H9 (cell line): ENCODE results near the gene RBL2. TPM values are rescaled to one million over a fixed set of nuclear protein-coding genes. Genes with fewer than 3 reads are reported as not detected.

Source experiments
- DNase-seq: peaks from one replicate; pipeline ENCODE4 v3.0.0-alpha.2; 2017
- H2AFZ ChIP-seq: one replicate; pipeline ENCODE4 v1.6.1; 2013; ENCODE audit warnings: mild to moderate bottlenecking, low read length, control low read depth, moderate library complexity
- H2AK5ac ChIP-seq: 2 replicates; pipeline ENCODE4 v1.6.1; 2013; ENCODE audit warnings: low read length, control low read depth, mixed read lengths; ENCODE audit not compliant: insufficient read length
- H2BK120ac ChIP-seq: one replicate; pipeline ENCODE4 v1.6.1; 2013; ENCODE audit warnings: low read depth, mild to moderate bottlenecking, low read length, control low read depth, inconsistent platforms; ENCODE audit not compliant: poor library complexity, severe bottlenecking
- H2BK12ac ChIP-seq: 2 replicates; pipeline ENCODE4 v1.6.1; 2013; ENCODE audit warnings: low read length, control low read depth, mixed read lengths, low read depth; ENCODE audit not compliant: insufficient read length
- H2BK15ac ChIP-seq: 2 replicates; pipeline ENCODE4 v1.6.1; 2013; ENCODE audit warnings: low read depth, low read length, control low read depth
- H2BK20ac ChIP-seq: one replicate; pipeline ENCODE4 v1.6.1; 2013; ENCODE audit warnings: low read depth, mild to moderate bottlenecking, low read length, control low read depth, inconsistent platforms; ENCODE audit not compliant: poor library complexity, severe bottlenecking
- H2BK5ac ChIP-seq: 2 replicates; pipeline ENCODE4 v1.6.1; 2013; ENCODE audit warnings: low read length, control low read depth, mixed read lengths; ENCODE audit not compliant: insufficient read length
- H3K14ac ChIP-seq: 2 replicates; pipeline ENCODE4 v1.6.1; 2013; ENCODE audit warnings: low read length, control low read depth; ENCODE audit not compliant: insufficient read depth
- H3K18ac ChIP-seq: 2 replicates; pipeline ENCODE4 v1.6.1; 2013; ENCODE audit warnings: low read depth, mild to moderate bottlenecking, mixed read lengths, low read length, control low read depth; ENCODE audit not compliant: insufficient read length
- H3K23ac ChIP-seq: 2 replicates; pipeline ENCODE4 v1.6.1; 2013; ENCODE audit warnings: low read length, control low read depth, mixed read lengths, low read depth; ENCODE audit not compliant: insufficient read length
- H3K23me2 ChIP-seq: 2 replicates; pipeline ENCODE4 v1.6.1; 2013; ENCODE audit warnings: low read depth, mild to moderate bottlenecking, mixed read lengths, low read length, control low read depth; ENCODE audit not compliant: insufficient read length, poor library complexity, severe bottlenecking
- H3K27ac ChIP-seq: 2 replicates; pipeline ENCODE4 v1.5.1; 2013; ENCODE audit warnings: low read length, control low read depth, mixed read lengths, low read depth; ENCODE audit not compliant: insufficient read length
- H3K27me3 ChIP-seq: 2 replicates; pipeline ENCODE4 v1.6.1; 2013; ENCODE audit warnings: low read length, control low read depth, inconsistent platforms; ENCODE audit not compliant: insufficient read depth
- H3K4ac ChIP-seq: 2 replicates; pipeline ENCODE4 v1.6.1; 2013; ENCODE audit warnings: low read depth, mild to moderate bottlenecking, control low read depth, inconsistent platforms, low read length, moderate library complexity
- H3K4me1 ChIP-seq: 2 replicates; pipeline ENCODE4 v1.6.1; 2013; ENCODE audit warnings: low read length, control low read depth, inconsistent platforms; ENCODE audit not compliant: insufficient read depth
- H3K4me2 ChIP-seq: 2 replicates; pipeline ENCODE4 v1.6.1; 2013; ENCODE audit warnings: low read length, control low read depth, mixed read lengths; ENCODE audit not compliant: insufficient read length, insufficient read depth
- H3K56ac ChIP-seq: 2 replicates; pipeline ENCODE4 v1.6.1; 2013; ENCODE audit warnings: low read depth, mild to moderate bottlenecking, mixed read lengths, low read length, control low read depth; ENCODE audit not compliant: insufficient read length
- H3K79me1 ChIP-seq: 2 replicates; pipeline ENCODE4 v1.6.1; 2013; ENCODE audit warnings: low read depth, mild to moderate bottlenecking, moderate library complexity, low read length, control low read depth, inconsistent platforms; ENCODE audit not compliant: insufficient read depth, poor library complexity, severe bottlenecking
- H3K79me2 ChIP-seq: 2 replicates; pipeline ENCODE4 v1.6.1; 2013; ENCODE audit warnings: low read length, control low read depth, inconsistent platforms; ENCODE audit not compliant: insufficient read depth
- H3K9ac ChIP-seq: 2 replicates; pipeline ENCODE4 v1.6.1; 2013; ENCODE audit warnings: low read length, control low read depth, mixed read lengths; ENCODE audit not compliant: insufficient read length; ENCODE audit errors: extremely low read depth
- H3K9me3 ChIP-seq: one replicate; pipeline ENCODE4 v1.6.1; 2013; ENCODE audit warnings: low read depth, low read length, inconsistent platforms; ENCODE audit not compliant: control insufficient read depth
- H3T11ph ChIP-seq: one replicate; pipeline ENCODE4 v1.6.1; 2013; ENCODE audit warnings: mild to moderate bottlenecking, low read length, control low read depth, inconsistent platforms
- H4K20me1 ChIP-seq: one replicate; pipeline ENCODE4 v1.6.1; 2013; ENCODE audit not compliant: control insufficient read depth, insufficient read length, insufficient read depth
- H4K5ac ChIP-seq: 2 replicates; pipeline ENCODE4 v1.6.1; 2013; ENCODE audit warnings: low read depth, mild to moderate bottlenecking, mixed read lengths, low read length, control low read depth; ENCODE audit not compliant: insufficient read length
- H4K8ac ChIP-seq: replicated peaks from 2 replicates; pipeline ENCODE4 v1.6.1; 2013; ENCODE audit warnings: low read length, control low read depth, mixed read lengths, low read depth; ENCODE audit not compliant: insufficient read length
- H4K91ac ChIP-seq: 2 replicates; pipeline ENCODE4 v1.6.1; 2013; ENCODE audit warnings: low read depth, mild to moderate bottlenecking, moderate library complexity, mixed read lengths, low read length, control low read depth; ENCODE audit not compliant: insufficient read length
- H3K27ac Mint-ChIP-seq, 3 experiments: 2 replicates in 2 of 3; 3 replicates in 1 of 3; pipeline ENCODE4 v1.8.0; 2020 to 2021; ENCODE audit warnings: mixed read lengths in 3 of 3, mild to moderate bottlenecking in 1 of 3, moderate library complexity in 1 of 3
- H3K27me3 Mint-ChIP-seq: 2 replicates; pipeline ENCODE4 v1.8.0; 2021; ENCODE audit warnings: low read depth, mild to moderate bottlenecking, moderate library complexity, mixed read lengths
- H3K36me3 Mint-ChIP-seq, 3 experiments: 2 replicates in 2 of 3; 3 replicates in 1 of 3; pipeline ENCODE4 v1.8.0; 2020 to 2021; ENCODE audit warnings: low read depth in 3 of 3, mixed read lengths in 3 of 3; ENCODE audit not compliant: insufficient read depth in 1 of 3
- H3K4me1 Mint-ChIP-seq, 2 experiments: 2 replicates each; pipeline ENCODE4 v1.8.0; 2020; ENCODE audit warnings: mixed read lengths in 2 of 2
- H3K4me3 Mint-ChIP-seq, 2 experiments: 2 replicates in 1 of 2; 3 replicates in 1 of 2; pipeline ENCODE4 v1.8.0; 2020 to 2021; ENCODE audit warnings: mild to moderate bottlenecking in 2 of 2, mixed read lengths in 2 of 2, moderate library complexity in 1 of 2
- H3K9me3 Mint-ChIP-seq, 2 experiments: 2 replicates in 1 of 2; 3 replicates in 1 of 2; pipeline ENCODE4 v1.8.0; 2020; ENCODE audit warnings: mild to moderate bottlenecking in 2 of 2, mixed read lengths in 2 of 2, moderate library complexity in 1 of 2
- WGBS: extraction: QIAGEN DNeasy Blood & Tissue Kit; methylation state at CpG from one replicate; pipeline ENCODE4 v1.1.7; 2013; ENCODE audit warnings: missing lambda C conversion rate, low lambda C conversion rate, mixed read lengths; ENCODE audit not compliant: insufficient read length; ENCODE audit errors: extremely low coverage; 5-methylcytosine and 5-hydroxymethylcytosine counted together
- total RNA-seq: library from RNA; stranded (reverse); gene quantifications from 2 replicates; pipeline ENCODE4 v1.2.1, GENCODE V29; 2021
- TF ChIP-seq, protein P1 (sequence below): fragments of 200-600 bp; sonication (generic); conservative IDR thresholded peaks from 3 replicates; pipeline ENCODE4 v1.8.0; 2021; ENCODE audit warnings: antibody characterized with exemption, mild to moderate bottlenecking

The RBL2 gene
- total RNA-seq, 1 experiment from 2014 or later, result 17.3 TPM

DNA sequence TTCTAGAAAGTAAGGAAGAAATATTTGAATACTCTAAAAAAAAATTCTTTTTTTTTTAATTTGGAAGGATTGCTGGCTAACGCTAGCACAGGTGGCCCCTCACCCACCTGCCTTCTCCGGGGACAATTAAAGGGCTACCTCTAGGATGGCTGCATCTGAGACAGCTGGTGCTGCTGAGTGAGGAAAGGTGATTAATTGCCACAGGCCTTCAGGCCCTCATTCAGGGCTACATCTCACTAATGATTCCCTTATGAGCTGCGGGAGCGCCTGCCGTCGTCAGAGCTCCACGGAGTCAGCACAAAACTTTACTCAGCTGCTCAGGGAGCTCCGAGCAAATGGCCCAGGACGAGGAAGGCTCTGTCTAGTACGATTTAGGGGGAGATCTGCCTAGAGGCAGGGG is 95.8 kb downstream of the RBL2 start:
- WGBS, result no CpG with 5 or more reads among the region's 10 CpGs
- H3K4me2 ChIP-seq, result no peak overlapping the region

More for the DNA sequence above, 95.8 kb downstream of the RBL2 start:
- Histone ChIP-seq H2AFZ (no peak overlapping the region), H2BK120ac (no peak overlapping the region), H2BK20ac (no peak overlapping the region), H2AK5ac (no peak overlapping the region), H3K18ac (no peak overlapping the region), H3T11ph (no peak overlapping the region), H3K79me1 (no peaks in the 10 kb centered on the region), H2BK5ac (no peak overlapping the region), H3K4me1 (no peaks in the 10 kb centered on the region), H3K9ac (no peak overlapping the region), H3K23me2 (no peaks in the 10 kb centered on the region), H3K9me3 (no peaks in the 10 kb centered on the region), H3K56ac (no peak overlapping the region), H3K79me2 (no peaks in the 10 kb centered on the region), H3K27ac (no peak overlapping the region), H4K20me1 (no peaks in the 10 kb centered on the region), H4K91ac (no peak overlapping the region), H3K23ac (no peak overlapping the region), H3K14ac (no peak overlapping the region), H3K4ac (no peak overlapping the region), H4K5ac (no peak overlapping the region), H2BK15ac (no peak overlapping the region), H4K8ac (no peak overlapping the region), H2BK12ac (no peak overlapping the region), H3K27me3 (no peaks in the 10 kb centered on the region)
- H3K4me3 Mint-ChIP-seq, result no peak overlapping the region
- no peaks in the 10 kb centered on the region for H3K36me3 Mint-ChIP-seq
- no peaks in the 10 kb centered on the region for H3K9me3 Mint-ChIP-seq
- no peak for DNase-seq
- TF ChIP-seq, protein P1, sequence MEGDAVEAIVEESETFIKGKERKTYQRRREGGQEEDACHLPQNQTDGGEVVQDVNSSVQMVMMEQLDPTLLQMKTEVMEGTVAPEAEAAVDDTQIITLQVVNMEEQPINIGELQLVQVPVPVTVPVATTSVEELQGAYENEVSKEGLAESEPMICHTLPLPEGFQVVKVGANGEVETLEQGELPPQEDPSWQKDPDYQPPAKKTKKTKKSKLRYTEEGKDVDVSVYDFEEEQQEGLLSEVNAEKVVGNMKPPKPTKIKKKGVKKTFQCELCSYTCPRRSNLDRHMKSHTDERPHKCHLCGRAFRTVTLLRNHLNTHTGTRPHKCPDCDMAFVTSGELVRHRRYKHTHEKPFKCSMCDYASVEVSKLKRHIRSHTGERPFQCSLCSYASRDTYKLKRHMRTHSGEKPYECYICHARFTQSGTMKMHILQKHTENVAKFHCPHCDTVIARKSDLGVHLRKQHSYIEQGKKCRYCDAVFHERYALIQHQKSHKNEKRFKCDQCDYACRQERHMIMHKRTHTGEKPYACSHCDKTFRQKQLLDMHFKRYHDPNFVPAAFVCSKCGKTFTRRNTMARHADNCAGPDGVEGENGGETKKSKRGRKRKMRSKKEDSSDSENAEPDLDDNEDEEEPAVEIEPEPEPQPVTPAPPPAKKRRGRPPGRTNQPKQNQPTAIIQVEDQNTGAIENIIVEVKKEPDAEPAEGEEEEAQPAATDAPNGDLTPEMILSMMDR, result no peak
- peaks cover 5 to 6% of the 10 kb centered on the region in 2 experiments for H3K4me1 Mint-ChIP-seq
- H3K27me3 Mint-ChIP-seq, result peaks cover 2% of the 10 kb centered on the region; the same call in 1 of the 2 replicates
- no peak overlapping the region for H3K27ac Mint-ChIP-seq
